ENCODE data around the gene RRP1B. TPM values are rescaled to one million over a fixed set of nuclear protein-coding genes. Genes with fewer than 3 reads are reported as not detected.

RRP1B gene
- total RNA-seq, 4 donors from 2014 or later: 12.5 to 24.7 (median 18.9) TPM

GRCh38 chr21:43702785-43703034 lies 43.4 kb downstream of the RRP1B start:
- H3K4me1 ChIP-seq: peaks cover 0 to 8% of the 10 kb centered on the region in 2 donors
- intact Hi-C loops (cut with DNase I; ENCODE audit: low total_unique reads): no loop called here
- no peaks in the 10 kb centered on the region for H3K9me3 ChIP-seq
- in situ Hi-C loops (cut with MboI; ENCODE audit: low sequenced_read_pairs in 4 of 4): loop anchor here in 1 of 4 donors (25.0 kb wide), 1 partner anchor 110 kb away; no protein-coding TSS in a partner anchor
- TF ChIP-seq CTCF (IDR thresholded peaks at IDR 0.05 in 4 of 5, conservative IDR thresholded peaks at IDR 0.05 in 1 of 5): no peak
- TF ChIP-seq POLR2A (IDR thresholded peaks at IDR 0.05): no peak
- ATAC-seq: peak in 1 of 2 donors; percentile 55
- no peak overlapping the region for H3K4me3 ChIP-seq
- DNase-seq: no peak
- H3K27me3 ChIP-seq: no peaks in the 10 kb centered on the region
- no peaks in the 10 kb centered on the region for H3K36me3 ChIP-seq
- H3K27ac ChIP-seq: peak overlapping the region in 2 of 4 donors; percentile 1 to 65

- intact Hi-C loops (cut with DNase I; ENCODE audit: low total_unique reads): no loop called here
- H3K9me3 ChIP-seq: no peaks in the 10 kb centered on the region
- DNase-seq: no peak
- no peaks in the 10 kb centered on the region for H3K36me3 ChIP-seq
- H3K27ac ChIP-seq: peak overlapping the region in 2 of 4 donors; percentile 1 to 65
- H3K4me1 ChIP-seq: peaks cover 0 to 8% of the 10 kb centered on the region in 2 donors
- H3K27me3 ChIP-seq: no peaks in the 10 kb centered on the region
- H3K4me3 ChIP-seq: no peak overlapping the region
- peak; percentile 46 to 58 for ATAC-seq
- no peak for TF ChIP-seq POLR2A (IDR thresholded peaks at IDR 0.05)
- TF ChIP-seq CTCF (IDR thresholded peaks at IDR 0.05 in 4 of 5, conservative IDR thresholded peaks at IDR 0.05 in 1 of 5): no peak
- in situ Hi-C loops (cut with MboI; ENCODE audit: low sequenced_read_pairs in 4 of 4): loop anchor here in 1 of 4 donors (25.0 kb wide), 1 partner anchor 109 kb away; no protein-coding TSS in a partner anchor
Observed at GRCh38 chr21:43703035-43703880, 43.9 kb downstream of the RRP1B start.

- intact Hi-C loops (cut with DNase I; ENCODE audit: low total_unique reads): no loop called here
- DNase-seq (no peak), ATAC-seq (no peak)
- no peaks in the 10 kb centered on the region for H3K27me3 ChIP-seq
- no peak overlapping the region for H3K4me3 ChIP-seq
- TF ChIP-seq CTCF (IDR thresholded peaks at IDR 0.05 in 4 of 5, conservative IDR thresholded peaks at IDR 0.05 in 1 of 5) (no peak), POLR2A (IDR thresholded peaks at IDR 0.05) (no peak)
- no peaks in the 10 kb centered on the region for H3K36me3 ChIP-seq
- peaks cover 0 to 11% of the 10 kb centered on the region in 2 donors for H3K4me1 ChIP-seq
- in situ Hi-C loops (cut with MboI; ENCODE audit: low sequenced_read_pairs in 4 of 4): loop anchor here in 1 of 4 donors (25.0 kb wide), 1 partner anchor 105 kb away; no protein-coding TSS in a partner anchor
- no peaks in the 10 kb centered on the region for H3K9me3 ChIP-seq
- no peak overlapping the region for H3K27ac ChIP-seq
Observed at GRCh38 chr21:43707462-43707861, 48.1 kb downstream of the RRP1B start.

- intact Hi-C loops (cut with DNase I; ENCODE audit: low total_unique reads) (no loop called here), in situ Hi-C loops (cut with MboI; ENCODE audit: low sequenced_read_pairs in 4 of 4) (loop anchor here in 1 of 4 donors (25.0 kb wide), 1 partner anchor 103 kb away; no protein-coding TSS in a partner anchor)
- ATAC-seq (no peak), DNase-seq (no peak)
- Histone ChIP-seq H3K27ac (no peak overlapping the region), H3K36me3 (no peaks in the 10 kb centered on the region), H3K9me3 (no peaks in the 10 kb centered on the region), H3K27me3 (no peaks in the 10 kb centered on the region), H3K4me1 (peaks cover 0 to 8% of the 10 kb centered on the region in 2 donors), H3K4me3 (no peak overlapping the region)
- no peak for TF ChIP-seq POLR2A (IDR thresholded peaks at IDR 0.05)
Observed at GRCh38 chr21:43708745-43709381, 49.5 kb downstream of the RRP1B start.

Measured in gastrocnemius medialis (tissue), 4 donors.